ENCODE data around the gene PODN. TPM values are rescaled to one million over a fixed set of nuclear protein-coding genes. Genes with fewer than 3 reads are reported as not detected.

PODN gene
- total RNA-seq, 1 experiment from 2014 or later: not detected

GRCh38 chr1:53087332-53088285 is 25.6 kb downstream of the PODN start:
- CTCF ChIA-PET: interaction anchor here (0.6 kb wide), 1 partner anchor 162 kb away, joined by 5 read pairs; no protein-coding TSS in a partner anchor
- TF ChIP-seq CTCF (conservative IDR thresholded peaks at IDR 0.05): no peak
- TF ChIP-seq EZH2 (IDR thresholded peaks at IDR 0.05; ENCODE audit: low read depth): no peak
- Histone ChIP-seq H3K4me1 (replicated peaks; ENCODE audit: insufficient read depth) (peaks cover 9% of the 10 kb centered on the region; the same call in 1 of the 2 replicates), H4K20me1 (ENCODE audit: insufficient read depth) (no peaks in the 10 kb centered on the region), H3K9me3 (ENCODE audit: insufficient read depth, low read depth) (no peaks in the 10 kb centered on the region), H3K27ac (no peak overlapping the region), H3K4me2 (no peak overlapping the region), H3K27me3 (ENCODE audit: insufficient read depth, low read depth) (no peaks in the 10 kb centered on the region), H3F3A (ENCODE audit: insufficient read depth, low read depth) (no peaks in the 10 kb centered on the region), H3K4me3 (no peak overlapping the region), H3K36me3 (ENCODE audit: low read depth) (no peaks in the 10 kb centered on the region), H3K79me2 (ENCODE audit: low read depth) (no peaks in the 10 kb centered on the region), H3K9me2 (ENCODE audit: insufficient read depth) (no peaks in the 10 kb centered on the region), H2AFZ (no peak overlapping the region)
- DNase-seq: no peak
- BruUV-seq (replicated peaks): no TSS peak
- intact Hi-C loops (cut with micrococcal nuclease; ENCODE audit: unreplicated experiment): loop anchor here (10.0 kb wide), 1 partner anchor 87 kb away; no protein-coding TSS in a partner anchor
- POLR2A ChIA-PET (ENCODE audit: unreplicated experiment): interaction anchor here (0.5 to 0.6 kb wide), 2 partner anchors 14 to 253 kb away, joined by 3 to 5 read pairs; no protein-coding TSS in a partner anchor

GRCh38 chr1:53088616-53089300 is 26.7 kb downstream of the PODN start:
- DNase-seq: no peak
- no peaks in the 10 kb centered on the region for H3K9me2 ChIP-seq (ENCODE audit: insufficient read depth)
- H2AFZ ChIP-seq: no peak overlapping the region
- no peaks in the 10 kb centered on the region for H3F3A ChIP-seq (ENCODE audit: insufficient read depth, low read depth)
- H3K27me3 ChIP-seq (ENCODE audit: insufficient read depth, low read depth): no peaks in the 10 kb centered on the region
- H3K9me3 ChIP-seq (ENCODE audit: insufficient read depth, low read depth): no peaks in the 10 kb centered on the region
- ChIA-PET CTCF (no interaction called here), POLR2A (ENCODE audit: unreplicated experiment) (interaction anchor here (0.7 kb wide), 1 partner anchor 295 kb away, joined by 6 read pairs; no protein-coding TSS in a partner anchor)
- TF ChIP-seq EZH2 (IDR thresholded peaks at IDR 0.05; ENCODE audit: low read depth) (no peak), CTCF (conservative IDR thresholded peaks at IDR 0.05) (no peak)
- no peaks in the 10 kb centered on the region for H3K36me3 ChIP-seq (ENCODE audit: low read depth)
- intact Hi-C loops (cut with micrococcal nuclease; ENCODE audit: unreplicated experiment): loop anchor here (10.0 kb wide), 1 partner anchor 86 kb away; no protein-coding TSS in a partner anchor
- no peaks in the 10 kb centered on the region for H4K20me1 ChIP-seq (ENCODE audit: insufficient read depth)
- H3K4me3 ChIP-seq: no peak overlapping the region
- peaks cover 9% of the 10 kb centered on the region; the same call in 1 of the 2 replicates for H3K4me1 ChIP-seq (replicated peaks; ENCODE audit: insufficient read depth)
- H3K4me2 ChIP-seq: no peak overlapping the region
- H3K27ac ChIP-seq: no peak overlapping the region
- H3K79me2 ChIP-seq (ENCODE audit: low read depth): no peaks in the 10 kb centered on the region
- no TSS peak for BruUV-seq (replicated peaks)

GRCh38 chr1:53089478-53090226 is 27.6 kb downstream of the PODN start:
- Histone ChIP-seq H3F3A (ENCODE audit: insufficient read depth, low read depth) (no peaks in the 10 kb centered on the region), H3K4me3 (no peak overlapping the region), H3K36me3 (ENCODE audit: low read depth) (no peaks in the 10 kb centered on the region), H3K27me3 (ENCODE audit: insufficient read depth, low read depth) (no peaks in the 10 kb centered on the region), H2AFZ (no peak overlapping the region), H3K27ac (no peak overlapping the region), H3K9me2 (ENCODE audit: insufficient read depth) (no peaks in the 10 kb centered on the region), H3K9me3 (ENCODE audit: insufficient read depth, low read depth) (no peaks in the 10 kb centered on the region), H3K79me2 (ENCODE audit: low read depth) (no peaks in the 10 kb centered on the region), H3K4me2 (no peak overlapping the region), H4K20me1 (ENCODE audit: insufficient read depth) (no peaks in the 10 kb centered on the region), H3K4me1 (replicated peaks; ENCODE audit: insufficient read depth) (peaks cover 9% of the 10 kb centered on the region; the same call in 1 of the 2 replicates)
- CTCF ChIA-PET: no interaction called here
- intact Hi-C loops (cut with micrococcal nuclease; ENCODE audit: unreplicated experiment): loop anchor here (10.0 kb wide), 1 partner anchor 85 kb away; no protein-coding TSS in a partner anchor
- no TSS peak for BruUV-seq (replicated peaks)
- no peak for TF ChIP-seq EZH2 (IDR thresholded peaks at IDR 0.05; ENCODE audit: low read depth)
- TF ChIP-seq CTCF (conservative IDR thresholded peaks at IDR 0.05): no peak
- DNase-seq: no peak
- POLR2A ChIA-PET (ENCODE audit: unreplicated experiment): interaction anchor here (0.7 kb wide), 1 partner anchor 296 kb away, joined by 6 read pairs; no protein-coding TSS in a partner anchor
